Daoy (cell line): ENCODE results near the gene TBCC. TPM values are rescaled to one million over a fixed set of nuclear protein-coding genes. Genes with fewer than 3 reads are reported as not detected.
"Not testable (repeated sequence)": the region's sequence is repeated elsewhere in the genome, so short reads cannot be mapped to it uniquely, and the experiment has no call there.

ENCODE experiments used
- DNase-seq: peaks from one replicate; pipeline ENCODE4 v3.0.0-alpha.2; 2015; ENCODE audit warnings: low read depth
- total RNA-seq: library from RNA; depleted of rRNA; stranded (reverse); fragments of >200 nt; shearing (Covaris generic); gene quantifications from 2 replicates; pipeline ENCODE4 v1.2.3, GENCODE V29; 2014

TBCC gene
- total RNA-seq, 1 experiment from 2014 or later = 68.0 TPM

- not testable (repeated sequence) for DNase-seq
Observed at GRCh38 chr6:42733867-42734481, 11.9 kb downstream of the TBCC start.

GRCh38 chr6:42729731-42730130 is 16.2 kb downstream of the TBCC start:
- peak; percentile 49 for DNase-seq

GRCh38 chr6:42727627-42728026 is 18.3 kb downstream of the TBCC start:
- no peak for DNase-seq

GRCh38 chr6:42727087-42727611 is 18.8 kb downstream of the TBCC start:
- DNase-seq = no peak

- peak; percentile 85 for DNase-seq
Observed at GRCh38 chr6:42726485-42727086, 19.3 kb downstream of the TBCC start.

GRCh38 chr6:42726026-42726425 is 19.9 kb downstream of the TBCC start:
- DNase-seq = no peak

GRCh38 chr6:42724825-42725224 is 21.1 kb downstream of the TBCC start:
- DNase-seq = no peak

GRCh38 chr6:42722497-42722896 is 23.4 kb downstream of the TBCC start, which contains the start of gene PRPH2:
Gene PRPH2, minus strand, starts transcription at chr6:42722597. Its CDS starts 263 bp downstream, at chr6:42722334.
- DNase-seq = no peak

GRCh38 chr6:42720739-42721138 is 25.2 kb downstream of the TBCC start:
- peak; percentile 52 for DNase-seq

GRCh38 chr6:42715871-42716270 is 30.0 kb downstream of the TBCC start:
- no peak for DNase-seq

- DNase-seq = peak; percentile 43
Observed at GRCh38 chr6:42714098-42714761, 31.7 kb downstream of the TBCC start.

GRCh38 chr6:42711930-42712329 is 34.0 kb downstream of the TBCC start:
- DNase-seq = no peak

GRCh38 chr6:42710316-42710715 is 35.6 kb downstream of the TBCC start:
- DNase-seq = no peak

GRCh38 chr6:42709871-42710270 is 36.0 kb downstream of the TBCC start:
- DNase-seq = no peak

- no peak for DNase-seq
Observed at GRCh38 chr6:42708096-42708495, 37.8 kb downstream of the TBCC start.

- no peak for DNase-seq
Observed at GRCh38 chr6:42707595-42707994, 38.3 kb downstream of the TBCC start.

GRCh38 chr6:42704937-42705374 is 40.9 kb downstream of the TBCC start:
- no peak for DNase-seq

- DNase-seq = no peak
Observed at GRCh38 chr6:42704251-42704936, 41.5 kb downstream of the TBCC start.

GRCh38 chr6:42702786-42703185 is 43.1 kb downstream of the TBCC start:
- not testable (repeated sequence) for DNase-seq

- peak; percentile 72 for DNase-seq
Observed at GRCh38 chr6:42702200-42702599, 43.7 kb downstream of the TBCC start.

GRCh38 chr6:42698217-42698616 is 47.7 kb downstream of the TBCC start:
- DNase-seq = no peak

GRCh38 chr6:42697268-42697655 is 48.6 kb downstream of the TBCC start:
- no peak for DNase-seq
